HG02885 (cell line): ENCODE results near the gene EDA.
"Not testable (repeated sequence)": the region's sequence is repeated elsewhere in the genome, so short reads cannot be mapped to it uniquely, and the experiment has no call there.

Experiments used
- ATAC-seq: cut with Tn5 transposase; IDR thresholded peaks from one replicate; pipeline ENCODE4 v1.9.1; 2021; ENCODE audit warnings: mild to moderate bottlenecking; ENCODE audit not compliant: unreplicated experiment, poor library complexity

Gene EDA

GRCh38 chrX:69932323-69932722 lies 316.4 kb downstream of the EDA start:
- ATAC-seq: no peak

- ATAC-seq: no peak
Measured at GRCh38 chrX:69948276-69948797, 332.4 kb downstream of the EDA start.

DNA sequence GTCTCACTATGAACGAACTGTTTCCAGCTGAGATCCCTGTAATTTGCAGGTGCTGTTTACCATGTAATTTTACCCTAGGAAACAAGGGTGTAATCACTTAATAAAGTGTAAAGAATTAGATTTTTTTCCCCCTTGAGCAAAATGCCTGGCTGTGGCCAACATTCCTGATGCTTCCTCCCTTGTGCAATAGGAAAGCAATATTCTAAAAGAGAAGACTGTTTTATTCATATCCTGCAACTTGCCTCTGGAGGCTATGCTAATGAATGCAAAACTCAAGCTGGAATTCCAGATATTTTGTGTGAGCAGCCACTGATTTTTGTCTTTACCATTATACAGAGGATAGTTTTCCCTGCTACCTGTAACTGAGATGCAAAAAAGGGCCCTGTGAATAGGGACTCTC lies 335.8 kb downstream of the EDA start:
- no peak for ATAC-seq

GRCh38 chrX:69959712-69960111 lies 343.8 kb downstream of the EDA start:
- no peak for ATAC-seq

GRCh38 chrX:69961365-69962072 lies 345.6 kb downstream of the EDA start:
- ATAC-seq: no peak

DNA sequence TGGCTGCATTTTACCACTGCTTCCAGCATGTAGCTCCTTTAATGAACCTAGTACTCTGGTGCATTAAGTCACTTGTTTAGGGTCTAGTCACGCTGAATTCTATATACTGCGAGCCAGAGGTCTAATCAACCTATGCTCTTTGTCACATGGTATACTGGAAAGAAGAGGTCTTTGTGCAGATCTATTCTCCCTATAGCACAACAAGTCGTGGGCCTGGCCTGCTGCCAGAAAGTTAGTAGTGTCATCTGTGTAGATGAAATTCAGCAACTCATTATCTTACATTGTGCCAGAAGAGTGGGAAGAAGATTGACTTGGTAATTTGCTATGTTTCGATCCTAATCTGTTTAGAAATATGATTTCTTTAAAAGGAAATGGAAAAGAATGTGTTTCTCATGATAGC lies 353.0 kb downstream of the EDA start:
- ATAC-seq: no peak

- no peak for ATAC-seq
Measured at GRCh38 chrX:69969460-69969859, 353.5 kb downstream of the EDA start.

DNA sequence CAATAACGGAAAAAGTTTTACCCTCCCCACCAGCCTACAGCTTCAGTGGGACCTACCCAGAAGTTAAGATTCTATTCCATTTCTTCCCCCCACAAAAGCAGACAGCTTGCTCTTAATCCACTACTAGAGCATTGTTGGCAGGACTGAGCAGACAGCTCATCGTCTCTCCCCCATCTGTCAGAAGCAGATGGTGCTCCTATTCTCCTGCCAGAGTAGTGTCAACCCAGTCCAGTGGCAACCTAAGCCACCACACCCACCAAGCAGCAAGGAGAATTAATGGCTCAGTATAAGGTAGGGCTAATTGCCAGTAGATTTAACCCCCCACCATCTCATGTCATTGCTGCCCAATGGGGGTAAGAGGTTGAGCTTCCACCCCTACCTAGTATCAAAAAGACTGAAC lies 371.8 kb downstream of the EDA start:
- ATAC-seq: no peak

GRCh38 chrX:69988955-69989394 lies 373.1 kb downstream of the EDA start:
- ATAC-seq: no peak

DNA sequence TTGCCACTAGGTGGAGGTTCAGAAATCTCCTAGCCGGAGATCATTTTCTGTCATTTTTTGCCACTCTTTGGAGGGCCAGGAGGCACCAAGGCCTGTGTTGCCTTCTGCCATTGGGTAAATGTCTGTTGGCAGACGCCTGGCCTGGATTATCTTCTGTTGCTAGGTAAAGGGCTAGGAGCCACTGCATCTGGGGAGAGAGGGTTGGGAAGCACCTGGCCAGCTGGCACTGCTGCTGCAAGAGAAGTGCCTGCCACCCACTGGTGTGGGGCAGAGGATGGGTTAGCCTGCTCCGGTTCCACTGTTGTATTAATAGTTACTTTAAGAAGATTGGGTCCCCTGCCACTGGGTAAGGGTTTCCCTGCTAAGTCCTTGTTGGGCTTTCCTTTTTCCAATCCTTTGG lies 375.8 kb downstream of the EDA start:
- ATAC-seq: no peak

DNA sequence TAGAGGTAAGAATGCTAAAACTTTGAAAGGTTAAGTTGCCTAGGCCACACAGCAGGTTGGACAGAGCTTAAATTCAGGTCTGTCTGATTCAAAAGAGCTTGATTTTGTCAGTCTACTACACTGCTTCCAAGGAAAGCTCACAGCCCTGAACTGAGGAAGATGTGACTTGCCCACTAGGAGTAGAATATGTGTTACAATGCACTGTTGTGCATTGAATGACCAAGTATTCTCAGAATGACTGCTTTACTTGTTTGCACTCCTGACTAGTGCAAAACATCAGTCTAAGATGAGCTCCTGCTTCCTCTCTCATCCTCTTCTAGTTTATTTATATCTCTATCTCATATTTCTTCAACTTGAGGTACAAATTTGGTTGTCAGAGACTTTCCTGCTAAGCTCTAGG lies 377.6 kb downstream of the EDA start:
- ATAC-seq: no peak

DNA sequence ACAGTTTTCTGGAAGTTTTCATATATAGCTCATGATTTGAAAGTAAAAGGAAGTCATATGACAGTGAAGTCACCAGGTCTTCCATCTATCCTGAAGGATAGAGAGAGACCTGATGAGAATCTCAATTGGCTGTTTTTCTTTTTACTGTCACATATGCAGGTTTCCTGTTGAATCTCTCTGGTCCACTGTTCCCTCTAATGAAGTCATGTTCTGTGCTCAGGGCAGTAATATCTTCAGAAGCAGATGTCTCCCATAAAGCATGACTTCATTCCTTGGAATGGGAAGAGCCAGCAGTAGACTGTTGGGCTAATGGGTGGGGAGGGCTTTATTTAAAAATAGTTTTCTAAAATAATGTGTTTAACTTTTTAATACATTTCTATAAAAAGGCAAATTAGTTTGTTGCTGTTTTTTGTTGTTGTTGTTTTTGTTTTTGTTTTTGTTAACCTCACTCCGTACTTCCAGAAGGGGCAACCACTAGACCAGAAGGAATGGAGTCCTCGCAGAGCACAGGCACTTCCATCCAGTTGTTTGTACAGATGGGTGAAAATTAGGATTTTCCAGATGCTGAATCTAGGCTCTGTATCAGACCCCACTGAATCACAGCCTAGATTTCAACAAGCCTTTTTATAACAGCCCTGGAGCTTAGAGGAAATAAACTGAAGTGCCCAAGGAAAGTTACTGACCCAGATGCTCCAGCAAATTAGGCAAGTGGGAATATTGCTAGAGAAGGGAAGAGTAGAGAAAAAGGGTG lies 379.6 kb downstream of the EDA start:
- ATAC-seq: no peak

DNA sequence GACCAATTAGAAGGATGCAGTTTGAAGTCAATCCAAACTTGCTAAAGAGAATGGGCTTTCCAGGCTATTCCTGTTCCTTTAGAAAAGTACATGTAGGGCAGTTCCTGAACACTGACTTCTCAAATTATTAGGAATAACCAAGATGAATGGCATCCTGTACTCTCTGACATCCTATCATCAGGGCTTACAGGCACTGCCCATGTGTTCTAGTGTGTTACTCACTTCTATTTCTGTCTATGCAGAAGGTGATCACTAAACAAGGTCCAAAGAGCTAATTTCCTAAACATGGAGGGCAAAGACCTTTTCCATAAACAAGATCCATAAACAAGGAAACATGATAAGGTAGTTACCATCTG lies 380.2 kb downstream of the EDA start:
- no peak for ATAC-seq

DNA sequence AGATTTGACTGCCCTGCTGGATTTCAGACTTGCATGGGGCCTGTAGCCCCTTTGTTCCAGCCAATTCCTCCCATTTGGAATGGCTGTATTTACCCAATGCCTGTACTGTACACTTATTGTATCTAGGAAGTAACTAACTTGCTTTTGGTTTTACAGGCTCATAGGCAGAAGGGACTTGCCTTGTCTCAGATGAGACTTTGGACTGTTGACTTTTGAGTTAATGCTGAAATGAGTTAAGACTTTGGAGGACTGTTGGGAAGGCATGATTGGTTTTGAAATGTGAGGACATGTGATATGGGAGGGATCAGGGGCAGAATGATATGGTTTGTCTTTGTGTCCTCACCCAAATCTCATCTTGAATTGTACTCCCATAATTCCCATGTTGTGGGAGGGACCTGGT lies 382.4 kb downstream of the EDA start:
- not testable (repeated sequence) for ATAC-seq

DNA sequence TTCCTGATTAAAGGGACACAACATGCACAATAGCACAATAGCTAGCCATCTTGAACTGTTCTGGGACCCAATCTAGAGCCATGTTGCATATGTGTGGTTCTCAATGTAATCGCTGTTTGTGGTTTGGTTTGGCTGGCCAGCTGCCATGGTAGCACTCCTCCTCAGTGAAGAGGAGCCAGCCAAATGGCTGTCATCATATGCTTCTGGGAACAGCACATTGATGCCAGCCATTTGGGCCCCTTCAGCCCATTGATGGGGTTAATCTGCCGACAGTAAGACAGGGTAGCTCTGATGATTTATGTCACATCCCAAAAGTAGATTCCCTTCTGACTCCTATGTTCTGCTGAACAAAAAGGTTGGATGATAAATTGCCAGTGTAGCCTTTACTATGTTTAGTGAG lies 385.4 kb downstream of the EDA start:
- no peak for ATAC-seq

DNA sequence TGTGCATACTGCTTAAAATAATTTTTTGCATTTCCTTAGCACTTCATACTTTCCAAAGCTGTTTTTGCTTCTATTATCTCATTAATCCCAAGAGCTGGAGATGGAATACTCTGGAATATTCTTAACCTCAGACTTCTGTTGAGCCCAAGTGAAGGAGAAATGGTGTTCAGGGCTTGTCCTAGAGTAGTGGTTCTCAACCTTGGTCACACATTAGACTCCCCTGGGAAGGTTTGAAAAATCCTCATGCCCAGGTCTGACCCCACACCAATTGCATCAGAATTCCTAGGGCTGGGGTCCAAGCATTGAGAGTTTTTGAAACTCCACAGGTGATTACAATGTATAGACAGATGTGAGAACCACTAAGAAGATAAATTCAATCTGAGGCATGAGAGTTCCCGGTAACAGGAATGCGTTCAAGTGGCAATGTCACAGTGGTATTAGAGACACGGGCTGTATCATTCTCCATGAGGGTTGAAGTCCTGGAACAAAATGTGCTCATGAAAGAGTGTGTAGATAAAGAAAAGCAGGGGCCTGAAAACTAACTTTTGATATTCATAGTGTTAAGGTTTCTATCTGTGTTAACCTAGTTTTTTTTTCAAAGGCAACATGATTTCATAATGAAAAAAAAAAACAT lies 385.9 kb downstream of the EDA start:
- no peak for ATAC-seq

- ATAC-seq: no peak
Measured at GRCh38 chrX:70007946-70008345, 392.0 kb downstream of the EDA start.

DNA sequence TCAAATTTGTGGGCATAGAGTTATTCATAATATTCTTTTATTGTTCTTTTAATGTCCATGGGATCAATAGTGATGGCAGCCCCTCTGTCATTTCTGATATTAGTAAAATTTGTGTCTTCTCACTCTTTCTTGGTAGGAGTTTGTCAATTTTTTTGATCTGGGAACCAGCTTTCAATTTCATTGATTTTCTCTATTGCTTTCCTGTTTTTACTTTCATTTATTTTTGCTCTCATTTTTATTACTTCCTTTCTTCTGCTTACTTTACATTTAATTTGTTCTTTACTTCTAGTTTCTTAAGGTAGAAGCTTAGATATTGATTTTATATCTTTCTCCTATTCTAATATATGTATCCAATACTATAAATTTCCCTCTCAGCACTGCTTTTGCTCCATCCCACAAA lies 393.1 kb downstream of the EDA start:
- no peak for ATAC-seq

- no peak for ATAC-seq
Measured at GRCh38 chrX:70009970-70010369, 394.1 kb downstream of the EDA start.

GRCh38 chrX:70012756-70013155 lies 396.8 kb downstream of the EDA start:
- ATAC-seq: no peak
